Activated CD4-positive, alpha-beta T cell treated with anti-CD3 and anti-CD28 coated beads, Interleukin-2, amount 50 U/mL, for 24 hours (primary cell): ENCODE data around the gene BICC1.

Experiments used
- DNase-seq, 2 donors: peaks; one replicate each; pipeline ENCODE4 v3.0.0-alpha.2; 2020; ENCODE audit warnings: low read depth in 1 of 2, low spot score in 1 of 2

The BICC1 gene

GRCh38 chr10:58512491-58513187 lies at the start of gene BICC1:
BICC1 (plus strand) TSS chr10:58512872; CDS start chr10:58513144, 272 bp downstream.
- DNase-seq: no peak

- DNase-seq: no peak
These were observed 47.7 kb upstream of the BICC1 start for GRCh38 chr10:58464956-58465355.

GRCh38 chr10:58465629-58466028 lies 47.0 kb upstream of the BICC1 start:
- no peak for DNase-seq

GRCh38 chr10:58467931-58468635 lies 44.6 kb upstream of the BICC1 start:
- DNase-seq: no peak

GRCh38 chr10:58473976-58474375 lies 38.7 kb upstream of the BICC1 start:
- no peak for DNase-seq

GRCh38 chr10:58475322-58476277 lies 37.1 kb upstream of the BICC1 start:
- DNase-seq: no peak

GRCh38 chr10:58477122-58477521 lies 35.5 kb upstream of the BICC1 start:
- DNase-seq: no peak

- DNase-seq: no peak
These were observed 34.8 kb upstream of the BICC1 start for GRCh38 chr10:58477902-58478301.

- DNase-seq: no peak
These were observed 33.6 kb upstream of the BICC1 start for GRCh38 chr10:58479045-58479444.

GRCh38 chr10:58480321-58480720 lies 32.4 kb upstream of the BICC1 start:
- no peak for DNase-seq

GRCh38 chr10:58481569-58482109 lies 31.0 kb upstream of the BICC1 start:
- no peak for DNase-seq

GRCh38 chr10:58486821-58487220 lies 25.9 kb upstream of the BICC1 start:
- no peak for DNase-seq

- no peak for DNase-seq
These were observed 23.8 kb upstream of the BICC1 start for GRCh38 chr10:58488921-58489320.

GRCh38 chr10:58502956-58503355 lies 9.7 kb upstream of the BICC1 start:
- DNase-seq: no peak

- no peak for DNase-seq
These were observed 4.4 kb upstream of the BICC1 start for GRCh38 chr10:58508316-58508715.

- DNase-seq: no peak
These were observed 744 bp upstream of the BICC1 start for GRCh38 chr10:58511765-58512490.

- DNase-seq: no peak
These were observed 777 bp downstream of the BICC1 start for GRCh38 chr10:58513188-58514110.

GRCh38 chr10:58514111-58514770 lies 1.6 kb downstream of the BICC1 start:
- DNase-seq: no peak

- DNase-seq: no peak
These were observed 2.7 kb downstream of the BICC1 start for GRCh38 chr10:58515291-58515941.
